GM23338 (cell line): ENCODE measurements around the gene SARS1. TPM values are rescaled to one million over a fixed set of nuclear protein-coding genes. Genes with fewer than 3 reads are reported as not detected.

ENCODE experiments used
- ATAC-seq: fragments of 200-7000 bp; cut with Tn5 transposase; 3 replicates; pipeline ENCODE4 v1.9.1; 2020
- DNase-seq: peaks from one replicate; pipeline ENCODE4 v3.0.0-alpha.2; 2015; ENCODE audit warnings: low spot score
- H2AFZ ChIP-seq: fragments of 200-600 bp; sonication (generic); 2 replicates; pipeline ENCODE4 v1.8.0; 2016; ENCODE audit warnings: antibody characterized with exemption, mild to moderate bottlenecking, moderate library complexity
- H3F3A ChIP-seq: fragments of 200-600 bp; sonication (generic); replicated peaks from 2 replicates; pipeline ENCODE4 v1.8.0; 2017; ENCODE audit warnings: antibody characterized with exemption, mixed run types, low read depth
- H3K27ac ChIP-seq: fragments of 200-600 bp; sonication (generic); 2 replicates; pipeline ENCODE4 v1.6.1; 2016; ENCODE audit warnings: low read depth
- H3K27me3 ChIP-seq: fragments of 200-600 bp; sonication (generic); 2 replicates; pipeline ENCODE4 v1.8.0; 2016; ENCODE audit warnings: mild to moderate bottlenecking, mixed run types, moderate library complexity; ENCODE audit not compliant: insufficient read depth
- H3K36me3 ChIP-seq: fragments of 200-600 bp; sonication (generic); 2 replicates; pipeline ENCODE4 v1.8.0; 2016; ENCODE audit warnings: mild to moderate bottlenecking; ENCODE audit not compliant: insufficient read depth
- H3K4me1 ChIP-seq: fragments of 200-600 bp; sonication (generic); 2 replicates; pipeline ENCODE4 v1.8.0; 2016; ENCODE audit warnings: mild to moderate bottlenecking, moderate library complexity; ENCODE audit not compliant: insufficient read depth
- H3K4me2 ChIP-seq: fragments of 200-600 bp; sonication (generic); 2 replicates; pipeline ENCODE4 v1.7.1; 2017; ENCODE audit warnings: mixed run types
- H3K4me3 ChIP-seq: fragments of 200-600 bp; sonication (generic); 2 replicates; pipeline ENCODE4 v1.6.1; 2016; ENCODE audit warnings: mixed run types
- H3K79me2 ChIP-seq: fragments of 200-600 bp; sonication (generic); replicated peaks from 2 replicates; pipeline ENCODE4 v1.8.0; 2017; ENCODE audit warnings: mild to moderate bottlenecking; ENCODE audit not compliant: insufficient read depth
- H3K9me2 ChIP-seq: fragments of 200-600 bp; sonication (generic); 2 replicates; pipeline ENCODE4 v1.8.0; 2017; ENCODE audit not compliant: insufficient read depth
- H4K20me1 ChIP-seq: fragments of 200-600 bp; sonication (generic); replicated peaks from 2 replicates; pipeline ENCODE4 v1.8.0; 2017; ENCODE audit warnings: mild to moderate bottlenecking; ENCODE audit not compliant: insufficient read depth
- H3K27ac Mint-ChIP-seq: 2 replicates; pipeline ENCODE4 v1.8.0; 2020; ENCODE audit warnings: inconsistent platforms, mild to moderate bottlenecking, moderate library complexity, mixed read lengths
- H3K27me3 Mint-ChIP-seq: 3 replicates; pipeline ENCODE4 v1.8.0; 2022; ENCODE audit warnings: low read depth, mild to moderate bottlenecking, moderate library complexity, mixed read lengths, inconsistent platforms; ENCODE audit not compliant: insufficient read depth, poor library complexity
- H3K36me3 Mint-ChIP-seq: 3 replicates; pipeline ENCODE4 v1.8.0; 2021; ENCODE audit warnings: low read depth, mild to moderate bottlenecking, inconsistent platforms, moderate library complexity, mixed read lengths
- H3K4me1 Mint-ChIP-seq: 3 replicates; pipeline ENCODE4 v1.8.0; 2020; ENCODE audit warnings: mild to moderate bottlenecking, inconsistent platforms, mixed read lengths
- H3K4me3 Mint-ChIP-seq: 3 replicates; pipeline ENCODE4 v1.8.0; 2021; ENCODE audit warnings: moderate library complexity, mild to moderate bottlenecking, inconsistent platforms, mixed read lengths
- H3K9me3 Mint-ChIP-seq: 3 replicates; pipeline ENCODE4 v1.8.0; 2020; ENCODE audit warnings: moderate library complexity, mild to moderate bottlenecking, inconsistent platforms, mixed read lengths
- EZH2phosphoT487 ChIP-seq: fragments of 200-600 bp; sonication (generic); IDR thresholded peaks from one replicate; pipeline ENCODE4 v1.8.1; 2018; ENCODE audit warnings: antibody characterized with exemption; ENCODE audit not compliant: unreplicated experiment
- JUNB ChIP-seq: IDR thresholded peaks from one replicate; pipeline ENCODE4 v1.6.1; 2016; ENCODE audit warnings: antibody characterized with exemption; ENCODE audit not compliant: unreplicated experiment
- REST ChIP-seq: IDR thresholded peaks from one replicate; pipeline ENCODE4 v1.6.1; 2018; ENCODE audit warnings: antibody characterized with exemption; ENCODE audit not compliant: unreplicated experiment
- ZNF114 ChIP-seq: fragments of 250-450 bp; sonication (Bioruptor Pico); IDR thresholded peaks from 2 replicates; pipeline ENCODE4 v1.5.0; 2020; ENCODE audit warnings: mild to moderate bottlenecking, moderate library complexity
- ZNF331 ChIP-seq: fragments of 250-450 bp; sonication (Bioruptor Pico); IDR thresholded peaks from 2 replicates; pipeline ENCODE4 v1.5.0; 2020; ENCODE audit warnings: low read depth, mild to moderate bottlenecking, moderate library complexity
- ZNF462 ChIP-seq: fragments of 250-450 bp; sonication (Bioruptor Pico); IDR thresholded peaks from 2 replicates; pipeline ENCODE4 v1.5.0; 2020; ENCODE audit warnings: mild to moderate bottlenecking, moderate library complexity
- polyA plus RNA-seq: library from polyadenylated mRNA; unstranded; fragments of >200 nt; fragmentation: Nextera tagmentation; extraction: Ambion mirVana; gene quantifications from 2 replicates; pipeline ENCODE4 v1.2.1, GENCODE V29; 2016
- total RNA-seq: library from RNA; depleted of rRNA; stranded (reverse); fragments of >200 nt; shearing (Covaris generic); gene quantifications from 2 replicates; pipeline ENCODE4 v1.2.3, GENCODE V29; 2014

Gene SARS1
- total and polyA plus RNA-seq, 2 experiments from 2014 or later: 141 to 166 TPM

GRCh38 chr1:109198043-109198695 is 15.5 kb upstream of the SARS1 start (continued):
- TF ChIP-seq ZNF462: no peak
- no peak for TF ChIP-seq REST
- TF ChIP-seq EZH2phosphoT487: no peak

- Histone ChIP-seq H3F3A (no peaks in the 10 kb centered on the region), H3K4me2 (no peak overlapping the region), H3K27me3 (no peaks in the 10 kb centered on the region), H3K9me2 (no peaks in the 10 kb centered on the region), H3K79me2 (no peaks in the 10 kb centered on the region), H3K4me3 (no peak overlapping the region), H3K4me1 (no peaks in the 10 kb centered on the region), H3K27ac (no peak overlapping the region), H4K20me1 (no peaks in the 10 kb centered on the region), H3K36me3 (no peaks in the 10 kb centered on the region), H2AFZ (no peak overlapping the region)
- H3K27ac Mint-ChIP-seq: no peak overlapping the region
- no peak for TF ChIP-seq ZNF331 (CRISPR knock-in tag)
- no peak for TF ChIP-seq JUNB
- no peak for TF ChIP-seq ZNF114 (CRISPR knock-in tag)
- peaks cover 13% of the 10 kb centered on the region for H3K4me1 Mint-ChIP-seq
- peaks cover 9% of the 10 kb centered on the region for H3K27me3 Mint-ChIP-seq
- H3K4me3 Mint-ChIP-seq: no peak overlapping the region
- DNase-seq (no peak), ATAC-seq (no peak)
- H3K9me3 Mint-ChIP-seq: no peaks in the 10 kb centered on the region
- no peaks in the 10 kb centered on the region for H3K36me3 Mint-ChIP-seq
These were observed 15.0 kb upstream of the SARS1 start for GRCh38 chr1:109198745-109199144.
